Heart left ventricle (tissue), 16 donors: ENCODE measurements around the gene EXOC2. TPM values are rescaled to one million over a fixed set of nuclear protein-coding genes. Genes with fewer than 3 reads are reported as not detected.

ENCODE experiments used
- ATAC-seq, 4 donors: fragments of 200-7000 bp; cut with Tn5 transposase; one replicate each; pipeline ENCODE4 v1.9.1; 2020 to 2022; ENCODE audit warnings: moderate library complexity in 4 of 4, mild to moderate bottlenecking in 3 of 4, moderate number of reproducible peaks in 1 of 4
- DNase-seq, 5 donors: peaks; one replicate each; pipeline ENCODE4 v3.0.0-alpha.2; 2020
- H3K27ac ChIP-seq, 12 donors: fragments of 200-600 bp; sonication (generic) in 4 of 12; one replicate each; pipeline versions ENCODE4 v1.5.0 to v1.8.0; 2016 to 2022; ENCODE audit warnings: mild to moderate bottlenecking in 2 of 12
- H3K27me3 ChIP-seq, 9 donors: fragments of 200-600 bp; sonication (generic) in 2 of 9; one replicate each; pipeline versions ENCODE4 v1.5.1 to v1.8.0; 2016 to 2022; ENCODE audit warnings: mild to moderate bottlenecking in 3 of 9
- H3K36me3 ChIP-seq, 9 donors: fragments of 200-600 bp; sonication (generic) in 2 of 9; one replicate each; pipeline versions ENCODE4 v1.5.0 to v1.8.0; 2018 to 2022; ENCODE audit warnings: mild to moderate bottlenecking in 2 of 9
- H3K4me1 ChIP-seq, 12 donors: fragments of 200-600 bp; sonication (generic) in 4 of 12; one replicate each; pipeline versions ENCODE4 v1.5.0 to v1.8.0; 2016 to 2022; ENCODE audit warnings: mild to moderate bottlenecking in 3 of 12
- H3K4me3 ChIP-seq, 12 donors: fragments of 200-600 bp; sonication (generic) in 4 of 12; one replicate each; pipeline versions ENCODE4 v1.5.0 to v1.8.0; 2017 to 2022; ENCODE audit warnings: mild to moderate bottlenecking in 9 of 12, moderate library complexity in 4 of 12
- H3K9me3 ChIP-seq, 12 donors: fragments of 200-600 bp; sonication (generic) in 4 of 12; one replicate each; pipeline versions ENCODE4 v1.5.0 to v1.8.0; 2016 to 2022; ENCODE audit warnings: mild to moderate bottlenecking in 1 of 12
- CTCF ChIP-seq, 12 donors: fragments of 200-600 bp; sonication (generic) in 4 of 12; IDR thresholded peaks; one replicate each; pipeline versions ENCODE4 v1.5.0 to v1.8.0; 2018 to 2022; ENCODE audit warnings: antibody characterized with exemption in 12 of 12, mild to moderate bottlenecking in 5 of 12
- POLR2A ChIP-seq, 2 donors: fragments of 450-650 bp; IDR thresholded peaks; one replicate each; pipeline ENCODE4 v1.6.1; 2017; ENCODE audit warnings: antibody characterized with exemption in 2 of 2, mild to moderate bottlenecking in 2 of 2, moderate library complexity in 2 of 2
- WGBS, 4 donors: extraction: QIAGEN DNeasy Blood & Tissue Kit in 2 of 4; methylation state at CpG; one replicate each; pipeline versions ENCODE4 v1.1.5 to v1.1.7; 2013 to 2018; 5-methylcytosine and 5-hydroxymethylcytosine counted together
- intact Hi-C, 10 donors: fragments of 100-400 bp; cut with DNase I; formaldehyde crosslinking; loops; one replicate each; pipeline versions ENCODE4 v1.11.1 to v1.14.2; 2022
- polyA plus RNA-seq, 2 donors: library from polyadenylated mRNA; stranded (reverse); fragments of 200-250 nt; gene quantifications; one replicate each; pipeline ENCODE4 v1.2.3, GENCODE V29; 2013
- total RNA-seq, 9 donors: library from RNA; depleted of rRNA in 2 of 9; stranded (reverse); fragments of >200 nt in 2 of 9; fragmentation: NEBNext Ultra II Directional in 3 of 9; extraction: Animal tissue kit (Norgen Biotek cat#: 25700) in 3 of 9; gene quantifications; one replicate each; pipeline versions ENCODE4 v1.1.0 to v1.2.4, GENCODE V29; 2016 to 2023
- donor health status: ischemic (EF 13 %, LVEDD 7.1; RV severe dilation, severe dysfunction).
- donor health status: healthy with polysubstance abuse.
- donor health status: DM: no; HTN: yes; CAD: no.
- donor health status: DM: no; HTN: no; CAD: no.
- donor health status: ischemic (EF 25% LVEDD 6.9; RV normal size, moderate dysfunction).
- donor health status: ischemic (EF 25% LVEDD 5.7; RV mildly dilated, moderate dysfunction).
- donor health status: healthy.
- donor health status: DM: yes; HTN: yes; CAD: no.
- donor health status: ischemic (EF 35%, LVEDD 5.7; RV mildly dilated, moderate dysfunction).
- donor health status: nonischemic (EF 11% LVEDD 7.7; RV severe dilation, severe dysfunction).
- donor health status: DM: yes; HTN: yes; CAD: no.
- donor health status: PGD.
- donor health status: ischemic (EF 29% LVEDD 5.4; RV normal size, mild dysfunction).
- donor health status: nonischemic (EF 23%, LVEDD 6.1; RV moderate dilation, normal function).

The EXOC2 gene
- total and polyA plus RNA-seq, 11 donors, result 4.4 to 23.0 (median 12.5) TPM

GRCh38 chr6:636488-636887, 56.5 kb downstream of the EXOC2 start:
- intact Hi-C loops, result no loop called here
- no peak overlapping the region for H3K27ac ChIP-seq
- H3K36me3 ChIP-seq, result peaks cover 0 to 37% (median 30%) of the 10 kb centered on the region in 9 donors
- ATAC-seq, result no peak
- H3K27me3 ChIP-seq, result no peaks in the 10 kb centered on the region
- no peak overlapping the region for H3K4me3 ChIP-seq
- WGBS, 4 donors, result 70 to 77% (median 75%) methylated on average over 5 of the region's 5 CpGs
- no peak for DNase-seq
- H3K4me1 ChIP-seq, result no peaks in the 10 kb centered on the region
- H3K9me3 ChIP-seq, result no peaks in the 10 kb centered on the region
- TF ChIP-seq POLR2A (IDR thresholded peaks at IDR 0.05), result no peak
- no peak for TF ChIP-seq CTCF (IDR thresholded peaks at IDR 0.05)

- DNase-seq (no peak), ATAC-seq (no peak)
- TF ChIP-seq POLR2A (IDR thresholded peaks at IDR 0.05) (no peak), CTCF (IDR thresholded peaks at IDR 0.05) (no peak)
- WGBS, 4 donors, result 90 to 91% (median 90%) methylated on average over 5 of the region's 5 CpGs
- H3K4me3 ChIP-seq, result no peak overlapping the region
- H3K36me3 ChIP-seq, result peaks cover 0 to 44% (median 31%) of the 10 kb centered on the region in 9 donors
- intact Hi-C loops, result no loop called here
- no peaks in the 10 kb centered on the region for H3K27me3 ChIP-seq
- no peak overlapping the region for H3K27ac ChIP-seq
- no peaks in the 10 kb centered on the region for H3K4me1 ChIP-seq
- no peaks in the 10 kb centered on the region for H3K9me3 ChIP-seq
These were observed 57.7 kb downstream of the EXOC2 start for GRCh38 chr6:635233-635632.

- no peak for ATAC-seq
- no peak for DNase-seq
- TF ChIP-seq POLR2A (IDR thresholded peaks at IDR 0.05), result no peak
- TF ChIP-seq CTCF (IDR thresholded peaks at IDR 0.05), result no peak
- peaks cover 0 to 56% (median 37%) of the 10 kb centered on the region in 9 donors for H3K36me3 ChIP-seq
- no peaks in the 10 kb centered on the region for H3K27me3 ChIP-seq
- no peak overlapping the region for H3K27ac ChIP-seq
- H3K9me3 ChIP-seq, result no peaks in the 10 kb centered on the region
- H3K4me3 ChIP-seq, result no peak overlapping the region
- intact Hi-C loops, result no loop called here
- no peaks in the 10 kb centered on the region for H3K4me1 ChIP-seq
- 90 to 97% (median 96%) methylated on average over 1 of the region's 1 CpG for WGBS, 4 donors
These were observed 59.3 kb downstream of the EXOC2 start for GRCh38 chr6:633611-634010.

GRCh38 chr6:628766-629165, 64.2 kb downstream of the EXOC2 start:
- 80 to 85% (median 83%) methylated on average over 3 of the region's 3 CpGs for WGBS, 4 donors
- Histone ChIP-seq H3K27me3 (no peaks in the 10 kb centered on the region), H3K27ac (no peak overlapping the region), H3K9me3 (no peaks in the 10 kb centered on the region), H3K4me3 (no peak overlapping the region), H3K4me1 (no peaks in the 10 kb centered on the region), H3K36me3 (peaks cover 0 to 41% (median 22%) of the 10 kb centered on the region in 9 donors)
- no peak for DNase-seq
- intact Hi-C loops, result loop anchor here in 2 of 10 donors (5.0 to 10.0 kb wide), 2 partner anchors 94 to 156 kb away; no protein-coding TSS in a partner anchor
- no peak for ATAC-seq
- TF ChIP-seq CTCF (IDR thresholded peaks at IDR 0.05) (no peak), POLR2A (IDR thresholded peaks at IDR 0.05) (no peak)
